ENCODE data around the gene H2BK1.

H2BK1 gene

GRCh38 chr7:151235091-151235787 is 25.0 kb upstream of the H2BK1 start:
- no peak for DNase-seq
- in situ Hi-C loops (cut with MboI; ENCODE audit: low pct_unique_long_range_greater_than_20kb, low sequenced_read_pairs), result no loop called here

DNA sequence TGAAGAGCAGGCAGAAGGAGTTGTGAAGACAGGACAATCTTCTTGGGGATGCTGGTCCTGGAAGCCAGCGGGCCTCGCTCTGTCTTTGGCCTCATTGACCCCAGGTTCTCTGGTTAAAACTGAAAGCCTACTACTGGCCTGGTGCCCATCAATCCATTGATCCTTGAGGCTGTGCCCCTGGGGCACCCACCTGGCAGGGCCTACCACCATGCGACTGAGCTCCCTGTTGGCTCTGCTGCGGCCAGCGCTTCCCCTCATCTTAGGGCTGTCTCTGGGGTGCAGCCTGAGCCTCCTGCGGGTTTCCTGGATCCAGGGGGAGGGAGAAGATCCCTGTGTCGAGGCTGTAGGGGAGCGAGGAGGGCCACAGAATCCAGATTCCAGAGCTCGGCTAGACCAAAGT is 23.5 kb upstream of the H2BK1 start:
- in situ Hi-C loops (cut with MboI; ENCODE audit: low pct_unique_long_range_greater_than_20kb, low sequenced_read_pairs), result no loop called here
- no peak for DNase-seq

GRCh38 chr7:151232917-151233701 is 22.8 kb upstream of the H2BK1 start:
- in situ Hi-C loops (cut with MboI; ENCODE audit: low pct_unique_long_range_greater_than_20kb, low sequenced_read_pairs), result no loop called here
- peak; percentile 65 for DNase-seq

DNA sequence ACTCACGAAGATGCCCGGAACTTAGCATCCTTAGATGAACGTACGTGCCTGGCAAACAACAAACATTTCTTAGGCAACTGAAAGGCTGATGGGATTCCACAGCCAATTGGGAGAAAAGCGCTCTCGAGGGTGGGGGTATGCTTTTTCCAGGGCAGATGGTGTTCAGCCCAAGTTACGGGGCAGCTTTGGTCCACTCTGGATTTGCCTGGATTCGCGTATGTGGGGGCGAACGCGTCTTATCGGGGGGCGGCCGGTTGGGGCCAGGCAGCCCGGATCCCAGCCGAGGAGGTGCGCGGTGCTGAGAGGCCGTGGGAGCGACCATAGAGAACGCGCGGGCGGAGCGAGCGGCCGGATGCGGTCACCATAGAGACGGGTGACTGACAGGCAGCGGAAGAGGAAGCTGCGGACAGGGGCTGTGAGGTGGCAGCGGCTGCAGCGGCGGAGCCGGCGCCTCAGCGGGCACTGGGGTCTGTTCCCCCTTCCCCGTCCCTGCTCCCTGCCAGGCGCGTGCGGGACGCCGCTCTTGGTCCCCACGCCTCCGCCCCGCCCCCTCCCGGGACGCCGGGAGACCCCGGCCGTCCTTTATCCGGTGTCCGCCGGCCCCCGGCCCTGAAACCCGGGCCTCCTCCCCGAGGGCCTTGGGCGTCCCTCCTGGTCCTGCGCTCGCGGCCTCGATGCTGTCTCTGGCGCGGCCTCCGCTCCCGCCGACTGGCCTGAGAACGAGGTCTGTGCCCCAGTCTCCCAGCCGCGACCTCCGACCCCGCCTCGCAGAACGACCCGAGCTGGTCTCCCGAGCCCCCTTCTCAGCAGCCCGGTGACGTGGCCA is 22.0 kb upstream of the H2BK1 start, which contains the start of gene CHPF2:
CHPF2 (plus strand) TSS at position 393 of the 826 bp plus-strand sequence. CDS start 1,529 bp downstream, outside the sequence.
- peak; percentile 92 for DNase-seq
- in situ Hi-C loops (cut with MboI; ENCODE audit: low pct_unique_long_range_greater_than_20kb, low sequenced_read_pairs), result no loop called here

DNA sequence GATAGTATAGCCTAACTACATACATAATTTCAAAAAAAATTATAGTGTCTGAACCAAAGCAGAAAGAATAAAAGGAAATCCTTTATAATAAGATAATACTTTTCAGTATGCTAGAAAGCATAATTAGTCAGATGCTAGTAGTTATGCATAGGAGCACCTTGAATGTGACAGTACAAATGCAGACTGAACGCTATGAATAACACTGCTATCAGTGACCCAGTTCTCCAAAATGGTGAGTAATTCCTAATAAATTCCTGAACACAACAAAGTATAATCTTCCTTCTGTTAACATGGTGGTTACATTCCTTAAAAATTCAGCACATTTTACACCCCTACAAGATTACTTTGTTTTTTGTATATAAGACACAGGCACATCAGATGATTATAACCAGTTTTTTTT is 20.8 kb upstream of the H2BK1 start:
- in situ Hi-C loops (cut with MboI; ENCODE audit: low pct_unique_long_range_greater_than_20kb, low sequenced_read_pairs), result no loop called here
- no peak for DNase-seq

DNA sequence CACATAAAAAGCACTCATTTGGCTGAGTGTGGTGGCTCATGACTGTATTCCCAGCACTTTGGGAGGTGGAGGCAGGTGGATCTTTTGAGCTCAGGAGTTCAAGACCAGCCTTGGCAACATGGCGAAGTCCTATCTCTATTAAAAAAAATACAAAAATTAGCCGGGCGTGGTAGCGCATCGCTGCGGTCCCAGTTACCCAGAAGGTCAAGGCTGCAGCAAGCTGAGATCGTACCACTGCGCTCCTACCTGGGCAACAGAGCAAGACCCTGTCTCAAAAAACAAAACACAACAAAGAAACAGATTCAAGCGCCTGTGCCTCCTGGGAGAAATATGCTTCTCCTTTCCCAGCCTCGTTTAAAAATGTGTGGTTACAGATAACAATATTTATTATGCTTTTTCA is 19.0 kb upstream of the H2BK1 start:
- DNase-seq, result no peak
- in situ Hi-C loops (cut with MboI; ENCODE audit: low pct_unique_long_range_greater_than_20kb, low sequenced_read_pairs), result no loop called here

DNA sequence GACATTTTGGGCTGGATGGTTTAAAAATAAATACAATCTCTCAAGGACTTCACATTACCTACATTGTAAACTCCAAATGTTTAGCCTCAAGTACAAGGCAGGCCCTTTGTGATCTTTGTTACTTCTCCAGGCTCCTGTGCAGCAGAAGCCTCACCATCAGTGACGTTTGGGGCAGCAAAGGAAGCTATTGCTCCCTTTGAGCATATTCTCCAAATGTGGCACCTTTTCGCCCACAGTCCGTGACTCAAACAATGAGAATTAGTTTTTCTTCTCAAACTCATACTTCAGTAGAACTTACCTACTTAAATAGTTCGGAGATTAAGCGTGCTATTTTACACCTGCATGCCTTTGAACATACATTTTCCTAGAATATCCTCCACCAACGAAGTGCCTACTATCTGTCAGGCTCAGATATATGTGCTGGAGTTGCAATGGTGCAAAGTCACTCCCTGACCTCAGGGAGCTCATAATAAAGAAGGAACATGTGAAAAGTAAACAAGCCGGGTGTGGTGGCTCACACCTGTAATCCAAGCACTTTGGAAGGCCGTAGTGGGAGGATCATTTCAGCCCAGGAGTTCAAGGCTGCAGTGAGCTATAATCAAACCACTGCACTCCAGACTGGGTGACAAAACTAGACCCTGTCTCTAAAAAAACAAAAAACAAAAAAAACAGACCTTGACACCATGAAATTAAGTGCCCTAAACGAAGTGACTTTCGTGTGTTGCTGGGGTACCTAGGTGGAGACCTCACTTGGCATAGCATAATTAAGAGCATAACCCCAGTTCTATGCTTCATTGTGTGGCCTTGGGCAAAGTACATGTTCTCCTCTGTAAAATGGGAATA is 18.0 kb upstream of the H2BK1 start:
- no peak for DNase-seq
- in situ Hi-C loops (cut with MboI; ENCODE audit: low pct_unique_long_range_greater_than_20kb, low sequenced_read_pairs), result no loop called here

GRCh38 chr7:151226875-151227782 is 16.8 kb upstream of the H2BK1 start, which contains the start of gene ABCF2:
ABCF2 (minus strand) TSS chr7:151227205; CDS start chr7:151226458, 747 bp downstream.
- in situ Hi-C loops (cut with MboI; ENCODE audit: low pct_unique_long_range_greater_than_20kb, low sequenced_read_pairs), result no loop called here
- peak; percentile 98 for DNase-seq

DNA sequence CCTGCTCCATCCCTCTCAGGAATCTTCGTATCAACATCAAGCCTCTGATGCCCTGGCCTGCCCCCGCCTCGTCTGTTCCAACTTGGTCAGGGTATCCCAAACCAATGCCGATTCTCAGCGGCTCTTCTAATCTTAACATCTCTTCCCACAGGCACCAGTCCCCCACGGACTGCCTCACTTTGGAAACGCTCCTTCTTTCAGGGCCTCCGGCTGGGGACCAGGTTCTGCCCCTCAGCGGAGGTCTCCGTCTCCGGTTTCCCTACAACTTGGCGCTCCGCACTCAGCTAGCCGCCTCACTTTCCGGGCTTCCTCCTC is 16.2 kb upstream of the H2BK1 start:
- in situ Hi-C loops (cut with MboI; ENCODE audit: low pct_unique_long_range_greater_than_20kb, low sequenced_read_pairs), result no loop called here
- DNase-seq, result no peak

DNA sequence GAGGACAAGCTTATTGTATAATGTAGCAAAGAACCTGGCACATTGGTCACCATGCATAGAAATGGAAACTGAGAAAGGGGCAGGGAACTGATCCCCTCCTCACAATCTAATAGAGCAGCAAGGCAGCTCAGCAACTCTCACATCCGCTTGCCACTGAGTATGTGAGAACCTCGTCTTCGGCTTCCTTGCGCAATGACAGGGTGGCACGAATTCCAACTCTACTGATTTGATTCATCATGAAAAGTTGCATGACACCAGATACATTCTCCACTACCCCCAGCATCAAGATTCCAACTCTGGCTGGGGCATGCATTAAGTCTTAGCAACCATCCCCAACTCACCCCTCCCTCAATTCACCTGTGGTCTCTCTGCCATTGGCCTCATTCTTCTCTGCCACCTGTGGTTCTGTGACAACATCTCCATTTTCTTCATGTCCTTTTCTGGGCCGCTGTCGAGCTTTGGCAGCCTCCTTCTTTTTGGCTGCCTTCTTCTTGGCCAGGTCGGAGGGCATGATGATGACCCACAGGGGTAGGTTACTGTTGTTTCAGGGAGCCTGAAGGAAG is 15.7 kb upstream of the H2BK1 start:
- in situ Hi-C loops (cut with MboI; ENCODE audit: low pct_unique_long_range_greater_than_20kb, low sequenced_read_pairs), result no loop called here
- DNase-seq, result no peak

GRCh38 chr7:151223728-151224127 is 13.4 kb upstream of the H2BK1 start:
- DNase-seq, result no peak
- in situ Hi-C loops (cut with MboI; ENCODE audit: low pct_unique_long_range_greater_than_20kb, low sequenced_read_pairs), result no loop called here

DNA sequence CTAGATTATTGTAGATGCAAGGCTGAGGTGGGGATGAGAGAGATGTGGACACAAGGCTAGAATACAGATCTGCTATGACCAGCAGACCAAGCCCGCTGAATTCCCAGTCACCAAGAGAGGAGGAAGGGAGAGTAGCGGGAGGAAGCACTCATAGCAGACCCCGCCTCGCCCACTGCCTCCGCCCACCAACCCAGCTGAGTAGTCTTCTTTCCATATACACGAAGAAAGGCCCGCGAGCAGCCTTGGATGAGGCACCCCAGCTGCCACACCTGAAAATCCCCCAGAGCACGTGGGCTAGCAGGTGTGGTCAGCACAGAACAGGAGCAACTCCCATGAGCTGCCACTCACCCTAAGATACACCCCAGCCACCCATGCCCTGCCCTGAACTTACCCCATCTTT is 7.9 kb upstream of the H2BK1 start:
- no peak for DNase-seq
- in situ Hi-C loops (cut with MboI; ENCODE audit: low pct_unique_long_range_greater_than_20kb, low sequenced_read_pairs), result no loop called here

GRCh38 chr7:151215396-151215795 is 5.1 kb upstream of the H2BK1 start:
- in situ Hi-C loops (cut with MboI; ENCODE audit: low pct_unique_long_range_greater_than_20kb, low sequenced_read_pairs), result no loop called here
- DNase-seq, result no peak

DNA sequence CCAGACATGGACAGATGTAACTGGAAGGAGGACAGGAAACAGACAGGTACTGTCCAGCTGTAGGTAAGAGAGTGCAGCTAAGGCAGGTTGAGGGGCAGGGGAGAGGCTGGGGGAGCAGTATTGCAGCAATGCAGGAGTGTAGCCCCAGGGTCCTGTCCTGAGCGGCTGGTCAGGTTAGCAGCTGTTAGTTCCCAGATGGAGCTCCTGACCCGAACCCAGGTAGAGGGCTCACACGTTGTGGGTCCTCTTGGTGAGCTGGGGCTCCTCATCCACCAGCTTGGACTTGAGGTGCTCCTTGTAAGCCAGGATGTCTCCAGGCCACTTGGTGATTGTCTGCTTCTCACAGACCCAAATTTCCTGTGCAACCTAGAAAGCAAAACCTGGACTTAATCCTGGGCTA is 3.5 kb upstream of the H2BK1 start:
- in situ Hi-C loops (cut with MboI; ENCODE audit: low pct_unique_long_range_greater_than_20kb, low sequenced_read_pairs), result no loop called here
- no peak for DNase-seq

DNA sequence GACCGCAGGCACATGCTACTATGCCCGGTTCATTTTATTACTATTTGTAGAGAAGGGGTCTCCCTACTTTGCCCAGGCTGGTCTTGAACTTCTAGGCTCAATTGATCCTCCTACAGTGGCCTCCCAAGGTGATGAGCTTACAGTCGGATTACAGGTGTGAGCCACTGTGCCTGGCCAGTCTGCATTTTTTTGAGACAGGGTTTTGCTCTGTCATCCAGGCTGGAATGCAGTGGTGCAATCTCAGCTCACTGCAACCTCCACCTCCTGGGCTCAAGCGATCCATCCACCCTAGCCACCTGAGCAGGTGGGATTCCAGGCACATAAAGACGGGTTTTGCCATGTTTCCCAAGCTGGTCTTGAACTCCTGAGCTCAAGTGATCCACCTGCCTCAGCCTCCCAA is 2.3 kb upstream of the H2BK1 start:
- in situ Hi-C loops (cut with MboI; ENCODE audit: low pct_unique_long_range_greater_than_20kb, low sequenced_read_pairs), result no loop called here

DNA sequence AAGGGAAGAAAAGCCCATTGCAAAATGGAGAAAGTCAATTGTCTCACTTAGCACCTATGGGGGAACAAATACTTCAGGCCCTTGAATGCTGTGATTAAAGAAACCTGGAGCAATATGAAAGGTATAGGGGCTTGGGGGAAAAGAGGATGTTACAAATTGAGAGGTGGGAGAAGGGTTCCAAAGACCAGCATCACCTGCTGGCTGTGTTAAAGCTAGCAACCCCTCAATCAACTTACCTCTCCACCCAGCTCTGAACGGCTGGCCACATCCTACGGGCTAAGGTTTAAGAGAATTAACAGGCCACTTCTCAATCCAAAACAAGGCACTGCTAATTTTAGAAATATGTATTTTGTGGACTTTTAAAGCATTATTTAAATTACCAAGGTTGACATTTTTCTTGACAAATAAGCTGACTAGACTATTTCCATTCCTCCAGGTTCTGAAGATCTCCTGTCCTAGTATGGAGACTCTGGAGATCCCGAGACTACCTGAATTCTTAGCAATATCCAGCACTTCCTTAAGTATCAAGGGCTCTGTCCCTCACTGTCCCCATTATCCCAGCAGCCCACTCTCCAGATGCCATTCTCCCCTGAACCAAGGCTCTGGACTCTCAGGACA is 976 bp upstream of the H2BK1 start:
- no peak for DNase-seq
- in situ Hi-C loops (cut with MboI; ENCODE audit: low pct_unique_long_range_greater_than_20kb, low sequenced_read_pairs), result no loop called here

More for the DNA sequence above, 2.3 kb upstream of the H2BK1 start:
- no peak for DNase-seq

GRCh38 chr7:151209588-151209987 is 700 bp downstream of the H2BK1 start:
- in situ Hi-C loops (cut with MboI; ENCODE audit: low pct_unique_long_range_greater_than_20kb, low sequenced_read_pairs), result no loop called here
- no peak for DNase-seq
